Amniotic stem cell (primary cell): ENCODE measurements around the gene CCDC137.
"Not testable (repeated sequence)": the region's sequence is repeated elsewhere in the genome, so short reads cannot be mapped to it uniquely, and the experiment has no call there.

ENCODE experiments used
- DNase-seq: peaks from one replicate; lab custom pipeline; 2025; lab: John Stamatoyannopoulos, UW

CCDC137 gene

GRCh38 chr17:81651692-81652091 lies 14.8 kb upstream of the CCDC137 start:
- DNase-seq: peak; percentile 59

GRCh38 chr17:81652906-81653771 lies 13.4 kb upstream of the CCDC137 start:
- DNase-seq: no peak

DNA sequence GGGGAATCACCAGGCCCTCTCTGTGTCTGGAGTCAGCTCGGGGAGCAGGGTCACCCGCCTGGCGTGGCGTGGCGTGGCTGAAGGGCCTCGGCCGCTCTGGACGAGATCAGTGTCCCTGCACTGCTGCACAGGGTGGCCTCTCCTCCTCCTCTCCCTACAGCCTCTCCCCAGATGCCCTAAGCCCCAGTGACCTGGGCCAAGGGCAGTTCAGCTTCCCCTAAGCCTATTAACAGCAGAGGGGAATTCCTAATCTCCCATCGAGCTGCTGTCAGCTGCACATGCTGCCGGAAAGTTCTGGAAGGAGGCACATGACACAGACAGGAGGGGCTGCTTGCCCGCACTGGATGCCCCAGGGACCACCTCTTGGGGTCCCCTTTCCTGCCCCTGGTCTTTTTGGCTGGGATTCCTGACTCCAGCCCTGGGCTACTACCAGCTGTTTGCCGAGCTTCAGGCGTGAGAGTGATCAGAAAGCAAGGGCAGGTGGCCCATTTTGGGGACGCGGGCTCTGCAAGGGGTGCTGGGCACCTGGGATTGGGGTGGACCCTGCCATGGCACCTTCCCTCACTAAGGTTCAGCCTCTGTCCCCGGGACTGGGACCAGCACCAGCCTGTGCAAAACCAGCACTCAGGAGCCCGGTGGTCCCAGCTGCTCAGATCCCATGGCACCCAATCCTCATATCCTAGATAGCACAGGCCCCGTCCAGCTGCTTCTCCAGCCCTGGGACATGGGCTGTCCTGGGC lies 11.0 kb upstream of the CCDC137 start:
- DNase-seq: no peak

DNA sequence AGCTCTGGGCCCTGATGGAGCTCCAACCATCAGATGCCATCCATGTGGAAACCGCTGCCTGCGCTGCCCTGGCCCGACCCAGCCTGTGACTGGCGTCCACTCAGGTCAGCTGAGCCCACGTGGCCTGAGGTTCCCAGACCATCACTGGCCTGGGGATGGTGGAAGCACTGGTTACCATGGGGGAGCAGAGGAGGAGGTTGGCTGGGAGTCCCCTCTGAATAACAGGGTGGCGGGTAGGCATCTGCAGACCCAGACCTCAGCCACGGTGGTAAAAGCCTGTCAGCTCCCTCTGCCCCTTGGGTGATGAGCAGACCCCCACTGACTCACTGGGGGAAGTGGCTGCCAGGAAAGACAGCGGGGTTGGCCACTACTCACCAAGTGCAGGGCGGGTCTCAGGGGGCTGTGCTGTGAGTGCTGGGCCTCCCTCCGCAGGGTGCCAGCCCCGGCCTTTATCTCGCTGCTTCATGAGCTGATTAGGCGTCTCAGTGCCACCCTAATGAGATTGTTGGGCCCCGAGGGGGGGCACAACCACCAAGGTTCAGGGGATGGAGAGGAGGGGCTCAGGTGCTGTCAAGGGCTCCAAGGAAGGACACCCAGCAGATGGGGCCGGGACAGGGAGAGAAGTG lies 10.3 kb upstream of the CCDC137 start, which contains the start of gene PDE6G:
PDE6G (minus strand) TSS at position 425 of the 626 bp plus-strand sequence. CDS start 3,237 bp downstream, outside the sequence.
- no peak for DNase-seq

DNA sequence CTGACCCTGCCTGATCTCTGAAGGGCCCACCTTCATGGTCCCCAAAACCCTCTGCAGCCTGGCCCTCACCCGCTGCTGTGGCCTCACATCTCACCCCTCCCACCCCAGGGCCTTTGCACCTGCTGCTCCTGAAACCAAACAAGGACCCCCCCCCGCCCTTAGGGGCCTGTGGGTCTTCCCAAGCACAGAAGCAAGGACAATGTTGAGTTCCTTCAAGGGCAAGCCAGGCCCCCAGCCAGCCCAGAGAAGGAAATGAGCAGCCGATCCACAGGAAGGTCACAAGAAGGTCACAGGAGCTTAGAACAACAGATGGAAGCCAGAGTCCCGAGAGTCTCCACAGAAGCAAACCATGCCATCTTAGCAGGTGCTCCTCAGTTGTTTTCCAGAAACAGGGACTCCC lies 9.7 kb upstream of the CCDC137 start:
- no peak for DNase-seq

- no peak for DNase-seq
These were observed 7.5 kb upstream of the CCDC137 start for GRCh38 chr17:81659038-81659437.

- no peak for DNase-seq
These were observed 6.1 kb upstream of the CCDC137 start for GRCh38 chr17:81660441-81660840.

GRCh38 chr17:81662002-81662401 lies 4.5 kb upstream of the CCDC137 start:
- DNase-seq: no peak

GRCh38 chr17:81664051-81664470 lies 2.5 kb upstream of the CCDC137 start:
- DNase-seq: no peak

DNA sequence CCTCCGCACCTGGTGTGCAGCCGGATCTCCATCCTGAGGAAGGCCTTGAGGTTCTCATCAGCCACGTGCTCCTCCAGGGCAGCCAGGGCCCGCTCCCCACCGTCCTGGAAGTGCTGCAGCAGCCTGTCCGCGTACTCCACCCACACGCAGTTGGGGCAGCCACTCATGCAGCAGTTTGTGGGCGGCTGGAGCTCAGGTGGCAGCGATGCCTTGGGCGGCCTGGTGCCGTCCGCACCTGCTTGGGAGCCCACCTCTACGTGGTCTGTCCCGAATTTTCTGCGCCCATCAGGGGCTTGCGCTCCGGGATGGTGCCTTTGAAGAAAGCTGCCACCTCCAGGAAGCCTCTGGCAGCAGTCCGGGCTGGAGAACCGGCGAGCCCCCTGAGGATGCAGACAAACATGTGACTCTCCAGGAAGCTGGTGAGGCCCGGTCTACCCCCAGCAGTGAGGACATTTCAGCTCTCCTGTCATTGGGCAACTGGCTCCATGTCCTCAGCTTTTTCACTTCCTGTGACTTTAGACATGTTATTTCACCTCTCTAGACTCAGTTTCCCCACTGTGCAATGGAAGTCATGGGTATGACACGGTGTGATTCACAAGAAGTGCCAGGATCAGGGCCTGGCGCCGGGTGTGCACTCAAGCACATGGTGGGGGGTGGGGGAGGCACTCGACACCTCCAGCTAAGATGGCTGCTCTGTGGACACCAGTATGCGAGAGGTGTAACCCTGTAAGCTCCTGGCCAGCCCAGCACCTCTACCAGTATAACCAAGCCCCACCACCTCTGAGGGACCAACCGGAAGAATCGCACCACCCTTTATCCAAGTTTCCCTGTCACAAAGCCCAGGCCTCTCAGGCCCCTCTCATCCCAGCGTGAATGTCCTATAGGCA lies 1.1 kb upstream of the CCDC137 start:
- no peak for DNase-seq

- DNase-seq: no peak
These were observed 520 bp upstream of the CCDC137 start for GRCh38 chr17:81666092-81666341.

- no peak for DNase-seq
These were observed 1.2 kb downstream of the CCDC137 start for GRCh38 chr17:81667754-81668153.

- DNase-seq: no peak
These were observed 6.0 kb downstream of the CCDC137 start for GRCh38 chr17:81672504-81672903.

- DNase-seq: no peak
These were observed 6.4 kb downstream of the CCDC137 start for GRCh38 chr17:81672954-81673353.

DNA sequence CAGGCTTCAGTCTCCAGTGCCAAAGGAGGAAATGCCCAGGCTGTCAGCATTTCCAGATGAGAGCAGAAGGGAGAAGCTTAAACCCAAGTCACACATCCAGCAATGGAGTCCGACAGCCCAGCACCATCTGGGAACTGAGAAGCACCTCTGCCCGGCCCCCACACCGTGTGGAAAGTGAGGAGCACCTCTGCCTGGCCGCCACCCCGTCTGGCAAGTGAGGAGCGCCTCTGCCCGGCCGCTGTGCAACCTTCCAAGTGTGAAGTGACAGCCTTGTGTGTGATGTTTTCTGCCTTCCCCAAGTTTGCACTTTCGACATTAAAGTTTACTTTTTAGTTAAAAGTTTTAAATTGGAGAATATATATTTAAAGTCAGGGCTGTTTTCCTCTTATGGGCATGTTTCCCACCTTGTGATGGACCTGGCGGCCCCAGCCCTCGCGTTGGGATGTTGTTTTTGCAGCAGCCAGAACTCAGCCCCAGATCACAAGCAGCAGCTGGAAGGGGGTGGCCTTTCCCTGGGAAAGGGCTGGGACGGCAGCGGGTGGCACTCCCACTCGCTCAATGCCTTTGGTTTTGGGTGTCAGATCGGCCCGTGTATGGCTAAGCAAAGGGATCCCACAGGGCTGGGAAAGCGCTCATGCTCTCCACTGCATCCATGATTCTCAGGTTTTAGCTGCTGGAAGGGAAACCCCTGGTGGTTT lies 7.2 kb downstream of the CCDC137 start:
- DNase-seq: no peak

DNA sequence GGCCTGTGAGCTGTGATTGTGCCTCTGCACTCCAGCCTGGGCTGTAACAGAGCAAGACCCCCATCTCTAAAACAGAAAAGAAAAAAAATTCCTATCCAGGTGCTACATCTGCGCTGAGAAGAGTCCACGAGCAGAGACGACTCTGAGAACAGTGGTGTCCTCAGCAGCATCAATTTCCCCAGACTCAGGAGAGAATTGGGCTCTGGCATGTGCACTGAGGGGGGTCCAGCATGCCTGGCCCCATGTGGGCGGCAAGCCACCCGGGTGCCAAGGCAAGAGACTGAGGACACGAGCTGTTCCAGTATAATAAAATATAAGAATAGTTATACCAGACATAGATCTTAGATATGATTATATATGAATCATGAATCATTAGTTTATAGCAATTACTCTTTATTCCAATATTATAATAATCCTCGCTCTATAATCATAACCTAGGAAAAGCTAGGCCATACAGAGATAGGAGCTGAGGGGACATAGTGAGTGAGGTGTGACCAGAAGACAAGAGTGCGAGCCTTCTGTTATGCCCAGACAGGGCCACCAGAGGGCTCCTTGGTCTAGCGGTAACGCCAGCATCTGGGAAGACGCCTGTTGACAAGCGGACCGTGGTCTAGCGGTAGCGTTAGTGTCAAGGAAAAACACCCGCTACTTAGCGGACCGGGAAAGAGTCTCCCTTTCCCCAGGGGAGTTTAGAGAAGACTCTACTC lies 9.1 kb downstream of the CCDC137 start:
- DNase-seq: not testable (repeated sequence)

DNA sequence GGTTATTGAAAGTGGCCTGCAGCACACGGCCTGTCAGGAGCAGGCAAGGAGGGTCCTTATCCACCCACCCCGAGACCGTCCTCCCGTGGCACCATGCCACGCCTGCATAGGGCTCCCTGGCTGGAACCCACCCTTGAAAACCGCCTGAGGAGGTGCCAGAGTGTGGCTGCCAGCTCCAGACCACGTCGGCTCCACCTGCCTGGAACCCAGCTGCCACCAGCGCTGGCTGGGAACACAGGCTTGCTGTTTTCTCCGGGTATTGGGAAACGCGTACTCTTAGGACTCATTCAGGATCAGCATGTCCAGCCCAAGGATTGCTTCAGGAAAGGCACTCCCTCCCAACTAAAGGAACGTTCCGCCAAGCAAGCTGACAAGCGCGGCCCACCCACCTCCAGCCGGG lies 10.4 kb downstream of the CCDC137 start:
- no peak for DNase-seq

DNA sequence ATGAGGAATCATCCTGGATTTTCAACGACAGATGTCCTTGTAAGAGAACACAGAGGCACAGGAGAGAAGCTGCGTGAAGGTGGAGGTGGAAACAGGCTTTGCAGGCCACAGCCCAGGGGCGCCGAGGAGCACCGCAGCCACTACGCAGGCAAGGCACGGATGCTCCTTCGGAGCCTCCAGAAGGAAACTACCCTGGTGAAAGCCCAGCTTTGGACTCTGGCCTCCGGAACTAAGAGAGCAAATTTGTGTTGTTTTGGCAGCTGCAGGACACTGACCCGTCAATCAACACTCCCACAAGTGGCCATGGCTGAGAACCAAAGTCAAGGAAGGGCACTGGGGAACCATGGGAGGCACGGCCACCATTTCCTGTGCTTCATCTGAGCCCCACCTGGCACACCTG lies 13.6 kb downstream of the CCDC137 start:
- DNase-seq: no peak

GRCh38 chr17:81681672-81682071 lies 15.1 kb downstream of the CCDC137 start:
- DNase-seq: no peak

- DNase-seq: no peak
These were observed 16.1 kb downstream of the CCDC137 start for GRCh38 chr17:81682565-81683207.
